Measurements from ENCODE around the gene DNAH2.

GRCh38 chr17:7777017-7777416 lies 59.5 kb downstream of the DNAH2 start:
- TF ChIP-seq CTCF (conservative IDR thresholded peaks at IDR 0.05 in 1 of 2, IDR thresholded peaks at IDR 0.05 in 1 of 2; ENCODE audit: low read depth in 1 of 2, low read length in 2 of 2) (no peak), EZH2 (IDR thresholded peaks at IDR 0.05; ENCODE audit: low read length, missing control alignments) (no peak)

All from fibroblast of lung (primary cell).